Fibroblast of pulmonary artery (primary cell): Measurements from ENCODE around the gene MRPL30.
A peak's percentile ranks its signal among the peaks of the same experiment; 100 is the strongest.
"Not testable (repeated sequence)": the region's sequence is repeated elsewhere in the genome, so short reads cannot be mapped to it uniquely, and the experiment has no call there.

Experiments
- DNase-seq: peaks from one replicate; pipeline ENCODE4 v3.0.0-alpha.2; 2010; ENCODE audit warnings: low read depth
- H3K4me3 ChIP-seq: replicated peaks from 2 replicates; pipeline ENCODE4 v1.5.1; 2011; ENCODE audit warnings: low read depth, mild to moderate bottlenecking, control low read depth, low read length, moderate library complexity
- TF ChIP-seq, protein P1 (sequence below): IDR thresholded peaks from 2 replicates; pipeline ENCODE4 v1.5.1; 2011; ENCODE audit warnings: mild to moderate bottlenecking, control low read depth, low read length, inconsistent platforms; ENCODE audit errors: missing control alignments

Gene MRPL30

DNA sequence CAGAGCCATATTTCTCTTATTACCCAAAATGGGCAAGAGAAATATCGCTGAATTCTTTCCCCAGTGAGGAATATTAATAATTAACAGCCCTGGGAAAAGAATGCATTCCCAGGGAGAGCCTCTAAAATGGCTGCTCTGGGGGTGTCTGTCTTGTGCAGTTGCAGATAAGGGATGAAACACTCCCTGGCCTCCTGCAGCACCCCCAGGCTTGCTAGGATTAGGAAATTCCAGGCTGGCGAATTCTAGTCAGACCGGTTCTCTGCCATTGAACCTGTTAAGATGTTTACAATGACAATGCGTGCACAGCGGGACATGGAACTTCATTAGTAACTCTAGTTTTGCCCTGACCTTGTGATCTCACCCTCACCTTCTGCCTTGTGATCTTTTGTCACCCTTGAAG lies 24.5 kb downstream of the MRPL30 start:
- TF ChIP-seq, protein P1, sequence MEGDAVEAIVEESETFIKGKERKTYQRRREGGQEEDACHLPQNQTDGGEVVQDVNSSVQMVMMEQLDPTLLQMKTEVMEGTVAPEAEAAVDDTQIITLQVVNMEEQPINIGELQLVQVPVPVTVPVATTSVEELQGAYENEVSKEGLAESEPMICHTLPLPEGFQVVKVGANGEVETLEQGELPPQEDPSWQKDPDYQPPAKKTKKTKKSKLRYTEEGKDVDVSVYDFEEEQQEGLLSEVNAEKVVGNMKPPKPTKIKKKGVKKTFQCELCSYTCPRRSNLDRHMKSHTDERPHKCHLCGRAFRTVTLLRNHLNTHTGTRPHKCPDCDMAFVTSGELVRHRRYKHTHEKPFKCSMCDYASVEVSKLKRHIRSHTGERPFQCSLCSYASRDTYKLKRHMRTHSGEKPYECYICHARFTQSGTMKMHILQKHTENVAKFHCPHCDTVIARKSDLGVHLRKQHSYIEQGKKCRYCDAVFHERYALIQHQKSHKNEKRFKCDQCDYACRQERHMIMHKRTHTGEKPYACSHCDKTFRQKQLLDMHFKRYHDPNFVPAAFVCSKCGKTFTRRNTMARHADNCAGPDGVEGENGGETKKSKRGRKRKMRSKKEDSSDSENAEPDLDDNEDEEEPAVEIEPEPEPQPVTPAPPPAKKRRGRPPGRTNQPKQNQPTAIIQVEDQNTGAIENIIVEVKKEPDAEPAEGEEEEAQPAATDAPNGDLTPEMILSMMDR = no peak
- H3K4me3 ChIP-seq = no peak overlapping the region
- DNase-seq = no peak

DNA sequence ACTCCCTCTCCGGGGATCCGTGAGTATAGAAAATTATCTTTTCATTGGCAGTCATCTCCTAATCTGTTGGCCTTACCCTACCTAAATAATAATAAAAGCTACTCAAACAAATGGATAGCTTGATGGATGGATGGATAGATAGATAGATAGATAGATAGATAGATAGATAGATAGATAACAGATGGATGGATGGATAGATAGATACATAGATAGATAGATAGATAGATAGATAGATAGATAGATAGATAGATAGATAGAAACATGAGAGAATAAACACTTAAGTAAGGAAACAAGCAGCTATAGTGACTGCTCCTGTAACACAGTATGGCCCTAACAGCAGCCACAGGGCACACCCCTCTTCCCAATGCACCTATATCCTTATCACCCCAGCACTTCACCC lies 35.1 kb downstream of the MRPL30 start:
- no peak for DNase-seq
- TF ChIP-seq, protein P1 = no peak
- no peak overlapping the region for H3K4me3 ChIP-seq

DNA sequence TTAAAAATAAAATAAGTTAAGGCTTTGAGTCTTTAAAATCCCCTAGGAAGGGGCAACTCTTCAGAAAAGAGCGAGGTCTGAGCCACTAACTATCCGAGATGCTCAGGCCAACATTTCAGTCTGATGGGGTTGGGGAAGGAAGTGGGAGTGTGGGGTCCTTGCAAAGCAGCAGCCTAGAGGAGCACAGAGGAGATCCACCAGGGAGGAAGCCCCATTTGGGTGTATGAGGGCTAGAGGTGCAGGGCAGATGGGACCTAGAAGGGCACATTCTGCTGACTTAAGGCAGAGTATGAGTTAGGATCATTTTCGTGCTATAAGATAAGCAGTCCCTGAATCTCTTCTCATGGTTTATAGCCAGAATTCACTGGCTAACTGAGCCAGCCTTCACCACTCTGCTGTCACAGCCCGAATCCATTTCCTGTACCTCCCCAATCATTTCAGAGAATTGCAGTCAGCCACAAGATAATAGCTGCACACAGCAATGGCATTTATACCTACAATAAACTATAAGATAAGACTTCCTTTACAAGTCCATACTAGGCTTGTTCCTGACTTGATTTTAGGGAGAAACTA lies 37.0 kb downstream of the MRPL30 start:
- peak; percentile 26 for DNase-seq
- TF ChIP-seq, protein P1 = no peak
- H3K4me3 ChIP-seq = no peak overlapping the region

DNA sequence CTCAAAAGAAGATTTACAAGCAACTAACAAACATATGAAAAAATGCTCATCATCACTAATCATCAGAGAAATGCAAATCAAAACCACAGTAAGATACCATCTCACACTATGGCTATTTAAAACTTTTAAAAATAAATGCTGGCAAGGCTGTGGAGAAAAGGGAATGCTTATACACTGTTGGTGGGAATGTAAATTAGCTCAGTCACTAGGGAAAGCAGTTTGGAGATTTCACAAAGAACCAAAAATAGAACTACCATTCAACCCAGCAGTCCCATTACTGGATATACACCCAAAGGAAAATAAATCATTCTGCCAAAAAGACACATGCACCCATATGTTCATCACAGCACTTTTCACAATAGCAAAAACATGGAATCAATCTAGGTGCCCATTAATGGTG lies 52.2 kb downstream of the MRPL30 start:
- not testable (repeated sequence) for DNase-seq, H3K4me3 ChIP-seq

- TF ChIP-seq, protein P1 = no peak
- DNase-seq = no peak
- H3K4me3 ChIP-seq = no peak overlapping the region
Measured at GRCh38 chr2:99238599-99238998, 57.6 kb downstream of the MRPL30 start.

- DNase-seq = no peak
- H3K4me3 ChIP-seq = no peak overlapping the region
- TF ChIP-seq, protein P1 = no peak
Measured at GRCh38 chr2:99240431-99240830, 59.4 kb downstream of the MRPL30 start.

DNA sequence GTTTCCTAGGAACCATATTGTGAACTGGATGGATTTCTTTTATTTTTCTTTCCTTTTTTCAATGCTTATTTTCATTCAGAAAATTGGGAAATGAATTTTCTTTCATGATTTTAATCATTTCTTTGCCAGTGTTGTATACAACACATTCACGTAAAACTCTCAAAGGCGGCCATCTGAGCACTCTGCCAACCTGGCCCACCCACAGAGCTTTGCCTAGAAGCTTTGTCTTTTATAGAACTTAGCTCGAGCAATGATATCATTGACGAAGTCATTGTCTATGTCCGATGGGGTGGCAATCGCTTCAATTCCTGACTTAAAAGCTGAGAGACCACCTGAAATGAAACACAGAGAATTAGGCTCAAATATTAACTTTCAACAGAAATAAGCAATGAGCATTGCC lies 61.2 kb downstream of the MRPL30 start:
- no peak for DNase-seq
- no peak overlapping the region for H3K4me3 ChIP-seq
- TF ChIP-seq, protein P1 = no peak
